ENCODE measurements around the gene ATIC.

The ATIC gene

GRCh38 chr2:215314896-215315295 is 3.0 kb downstream of the ATIC start:
- DNase-seq (ENCODE audit: low read depth in 2 of 3, low spot score in 1 of 3) = no peak

- no peak for DNase-seq (ENCODE audit: low read depth in 2 of 3, low spot score in 1 of 3)
Measured at GRCh38 chr2:215315301-215315700, 3.4 kb downstream of the ATIC start.

GRCh38 chr2:215316336-215316735 is 4.5 kb downstream of the ATIC start:
- no peak for DNase-seq (ENCODE audit: low read depth in 2 of 3, low spot score in 1 of 3)

- no peak for DNase-seq (ENCODE audit: low read depth in 2 of 3, low spot score in 1 of 3)
Measured at GRCh38 chr2:215319500-215319899, 7.6 kb downstream of the ATIC start.

GRCh38 chr2:215320102-215320501 is 8.2 kb downstream of the ATIC start:
- DNase-seq (ENCODE audit: low read depth in 2 of 3, low spot score in 1 of 3) = no peak

GRCh38 chr2:215320679-215321078 is 8.8 kb downstream of the ATIC start:
- no peak for DNase-seq (ENCODE audit: low read depth in 2 of 3, low spot score in 1 of 3)

GRCh38 chr2:215324811-215325210 is 13.0 kb downstream of the ATIC start:
- no peak for DNase-seq (ENCODE audit: low read depth in 2 of 3, low spot score in 1 of 3)

GRCh38 chr2:215328066-215328465 is 16.2 kb downstream of the ATIC start:
- no peak for DNase-seq (ENCODE audit: low read depth in 2 of 3, low spot score in 1 of 3)

- no peak for DNase-seq (ENCODE audit: low read depth in 2 of 3, low spot score in 1 of 3)
Measured at GRCh38 chr2:215332872-215333595, 21.2 kb downstream of the ATIC start.

- DNase-seq (ENCODE audit: low read depth in 2 of 3, low spot score in 1 of 3) = no peak
Measured at GRCh38 chr2:215338883-215339679, 27.2 kb downstream of the ATIC start.

- DNase-seq (ENCODE audit: low read depth in 2 of 3, low spot score in 1 of 3) = no peak
Measured at GRCh38 chr2:215347878-215348277, 36.0 kb downstream of the ATIC start.

- no peak for DNase-seq (ENCODE audit: low read depth in 2 of 3, low spot score in 1 of 3)
Measured at GRCh38 chr2:215352602-215353001, 40.7 kb downstream of the ATIC start.

- no peak for DNase-seq (ENCODE audit: low read depth in 2 of 3, low spot score in 1 of 3)
Measured at GRCh38 chr2:215354771-215355695, 43.2 kb downstream of the ATIC start.

- no peak for DNase-seq (ENCODE audit: low read depth in 2 of 3, low spot score in 1 of 3)
Measured at GRCh38 chr2:215355801-215356200, 43.9 kb downstream of the ATIC start.

GRCh38 chr2:215356334-215356947 is 44.6 kb downstream of the ATIC start:
- no peak for DNase-seq (ENCODE audit: low read depth in 2 of 3, low spot score in 1 of 3)

- no peak for DNase-seq (ENCODE audit: low read depth in 2 of 3, low spot score in 1 of 3)
Measured at GRCh38 chr2:215356948-215357461, 45.1 kb downstream of the ATIC start.

- no peak for DNase-seq (ENCODE audit: low read depth in 2 of 3, low spot score in 1 of 3)
Measured at GRCh38 chr2:215357660-215358059, 45.8 kb downstream of the ATIC start.

GRCh38 chr2:215358312-215358845 is 46.5 kb downstream of the ATIC start:
- no peak for DNase-seq (ENCODE audit: low read depth in 2 of 3, low spot score in 1 of 3)

- DNase-seq (ENCODE audit: low read depth in 2 of 3, low spot score in 1 of 3) = no peak
Measured at GRCh38 chr2:215358891-215359575, 47.2 kb downstream of the ATIC start.

- no peak for DNase-seq (ENCODE audit: low read depth in 2 of 3, low spot score in 1 of 3)
Measured at GRCh38 chr2:215359576-215359922, 47.7 kb downstream of the ATIC start.
